NT2/D1 (cell line): Measurements from ENCODE around the gene TYMP.

ENCODE experiments used
- DNase-seq: peaks from one replicate; pipeline ENCODE4 v3.0.0-alpha.2; 2011; ENCODE audit warnings: low read depth, low spot score
- H3K27me3 ChIP-seq: 2 replicates; pipeline ENCODE4 v1.6.0; 2011; ENCODE audit warnings: mild to moderate bottlenecking; ENCODE audit not compliant: insufficient read length, insufficient read depth
- H3K36me3 ChIP-seq: 2 replicates; pipeline ENCODE4 v1.6.1; 2011; ENCODE audit warnings: mild to moderate bottlenecking, low read length, mixed read lengths; ENCODE audit not compliant: insufficient read depth, insufficient read length
- H3K4me1 ChIP-seq: 2 replicates; pipeline ENCODE4 v1.5.1; 2011; ENCODE audit not compliant: insufficient read depth, insufficient read length
- H3K4me3 ChIP-seq: 2 replicates; pipeline ENCODE4 v1.5.1; 2011; ENCODE audit warnings: low read depth; ENCODE audit not compliant: insufficient read length
- H3K9ac ChIP-seq: 2 replicates; pipeline ENCODE4 v1.6.0; 2011; ENCODE audit warnings: low read depth; ENCODE audit not compliant: insufficient read length
- H3K9me3 ChIP-seq: 2 replicates; pipeline ENCODE4 v1.5.1; 2011; ENCODE audit warnings: mild to moderate bottlenecking, low read length; ENCODE audit not compliant: insufficient read depth
- SUZ12 ChIP-seq: IDR thresholded peaks from 2 replicates; pipeline ENCODE4 v1.6.1; 2011; ENCODE audit not compliant: insufficient read length, insufficient read depth; ENCODE audit errors: extremely low read depth
- YY1 ChIP-seq: IDR thresholded peaks from 2 replicates; pipeline ENCODE4 v1.6.1; 2011; ENCODE audit not compliant: insufficient read length, insufficient read depth
- ZNF274 ChIP-seq: IDR thresholded peaks from 2 replicates; pipeline ENCODE4 v1.6.1; 2011; ENCODE audit warnings: mild to moderate bottlenecking, low read depth, low read length

TYMP gene

GRCh38 chr22:50569896-50570535 is 40.2 kb upstream of the TYMP start:
- Histone ChIP-seq H3K4me1 (no peaks in the 10 kb centered on the region), H3K36me3 (peaks cover 70% of the 10 kb centered on the region), H3K4me3 (no peak overlapping the region), H3K9me3 (no peaks in the 10 kb centered on the region), H3K27me3 (peaks cover 2% of the 10 kb centered on the region), H3K9ac (no peak overlapping the region)
- no peak for TF ChIP-seq ZNF274
- no peak for TF ChIP-seq SUZ12
- TF ChIP-seq YY1: no peak
- no peak for DNase-seq

- Histone ChIP-seq H3K36me3 (peaks cover 62% of the 10 kb centered on the region), H3K4me1 (no peaks in the 10 kb centered on the region), H3K4me3 (no peak overlapping the region), H3K27me3 (peaks cover 12% of the 10 kb centered on the region), H3K9ac (no peak overlapping the region), H3K9me3 (no peaks in the 10 kb centered on the region)
- DNase-seq: no peak
- no peak for TF ChIP-seq ZNF274
- no peak for TF ChIP-seq SUZ12
- TF ChIP-seq YY1: no peak
These were observed 39.2 kb upstream of the TYMP start for GRCh38 chr22:50569041-50569459.

- Histone ChIP-seq H3K27me3 (peaks cover 16% of the 10 kb centered on the region), H3K36me3 (peaks cover 59% of the 10 kb centered on the region), H3K4me3 (no peak overlapping the region), H3K9me3 (no peaks in the 10 kb centered on the region), H3K9ac (no peak overlapping the region), H3K4me1 (no peaks in the 10 kb centered on the region)
- TF ChIP-seq ZNF274: no peak
- no peak for TF ChIP-seq YY1
- TF ChIP-seq SUZ12: no peak
- DNase-seq: no peak
These were observed 38.8 kb upstream of the TYMP start for GRCh38 chr22:50568626-50569025.

- no peaks in the 10 kb centered on the region for H3K9me3 ChIP-seq
- H3K27me3 ChIP-seq: peaks cover 23% of the 10 kb centered on the region
- H3K4me3 ChIP-seq: no peak overlapping the region
- no peak overlapping the region for H3K9ac ChIP-seq
- peaks cover 50% of the 10 kb centered on the region for H3K36me3 ChIP-seq
- TF ChIP-seq ZNF274: no peak
- TF ChIP-seq YY1: no peak
- TF ChIP-seq SUZ12: no peak
- no peaks in the 10 kb centered on the region for H3K4me1 ChIP-seq
- DNase-seq: no peak
These were observed 38.0 kb upstream of the TYMP start for GRCh38 chr22:50567721-50568252.

GRCh38 chr22:50564289-50564688 is 34.5 kb upstream of the TYMP start:
- TF ChIP-seq YY1: no peak
- no peak for TF ChIP-seq ZNF274
- no peak for TF ChIP-seq SUZ12
- H3K9ac ChIP-seq: no peak overlapping the region
- H3K27me3 ChIP-seq: peaks cover 23% of the 10 kb centered on the region
- peaks cover 16% of the 10 kb centered on the region for H3K36me3 ChIP-seq
- no peaks in the 10 kb centered on the region for H3K9me3 ChIP-seq
- no peak overlapping the region for H3K4me3 ChIP-seq
- no peak for DNase-seq
- H3K4me1 ChIP-seq: peaks cover 3% of the 10 kb centered on the region

GRCh38 chr22:50563413-50564160 is 33.8 kb upstream of the TYMP start:
- H3K36me3 ChIP-seq: peaks cover 9% of the 10 kb centered on the region
- H3K9me3 ChIP-seq: no peaks in the 10 kb centered on the region
- peak overlapping the region; percentile 59 for H3K9ac ChIP-seq
- no peak for DNase-seq
- H3K4me3 ChIP-seq: peak overlapping the region; percentile 46
- TF ChIP-seq SUZ12 (no peak), ZNF274 (no peak), YY1 (no peak)
- H3K4me1 ChIP-seq: peaks cover 3% of the 10 kb centered on the region
- H3K27me3 ChIP-seq: peaks cover 23% of the 10 kb centered on the region
